NCI-H82 (cell line): ENCODE results near the gene FAR1.
"Not testable (repeated sequence)": the region's sequence is repeated elsewhere in the genome, so short reads cannot be mapped to it uniquely, and the experiment has no call there.

Experiments used
- DNase-seq: peaks from one replicate; lab custom pipeline; 2025; lab: John Stamatoyannopoulos, UW

The FAR1 gene

GRCh38 chr11:13717331-13717730, 48.9 kb downstream of the FAR1 start:
- no peak for DNase-seq

GRCh38 chr11:13718394-13718793, 49.9 kb downstream of the FAR1 start:
- no peak for DNase-seq

- no peak for DNase-seq
These were observed 52.5 kb downstream of the FAR1 start for GRCh38 chr11:13720940-13721339.

GRCh38 chr11:13721760-13722159, 53.3 kb downstream of the FAR1 start:
- DNase-seq = no peak

- DNase-seq = no peak
These were observed 58.0 kb downstream of the FAR1 start for GRCh38 chr11:13726456-13726855.

- no peak for DNase-seq
These were observed 59.6 kb downstream of the FAR1 start for GRCh38 chr11:13728076-13728475.

- DNase-seq = no peak
These were observed 66.1 kb downstream of the FAR1 start for GRCh38 chr11:13734530-13734929.

GRCh38 chr11:13745165-13745564, 76.7 kb downstream of the FAR1 start:
- DNase-seq = no peak

GRCh38 chr11:13753316-13753715, 84.8 kb downstream of the FAR1 start:
- not testable (repeated sequence) for DNase-seq

GRCh38 chr11:13759050-13759449, 90.6 kb downstream of the FAR1 start:
- no peak for DNase-seq

- DNase-seq = no peak
These were observed 91.6 kb downstream of the FAR1 start for GRCh38 chr11:13760115-13760514.

- no peak for DNase-seq
These were observed 92.8 kb downstream of the FAR1 start for GRCh38 chr11:13761250-13761649.

GRCh38 chr11:13761716-13762115, 93.2 kb downstream of the FAR1 start:
- no peak for DNase-seq

GRCh38 chr11:13762718-13763117, 94.2 kb downstream of the FAR1 start:
- no peak for DNase-seq

- no peak for DNase-seq
These were observed 94.9 kb downstream of the FAR1 start for GRCh38 chr11:13763341-13763740.

GRCh38 chr11:13765886-13766285, 97.4 kb downstream of the FAR1 start:
- DNase-seq = peak; percentile 15

GRCh38 chr11:13767471-13767870, 99.0 kb downstream of the FAR1 start:
- DNase-seq = no peak

- DNase-seq = no peak
These were observed 100.7 kb downstream of the FAR1 start for GRCh38 chr11:13769188-13769587.

- DNase-seq = no peak
These were observed 102.7 kb downstream of the FAR1 start for GRCh38 chr11:13771151-13771550.

GRCh38 chr11:13772223-13773046, 104.0 kb downstream of the FAR1 start:
- DNase-seq = peak; percentile 72

- no peak for DNase-seq
These were observed 107.0 kb downstream of the FAR1 start for GRCh38 chr11:13775471-13775870.

- DNase-seq = peak; percentile 6
These were observed 107.8 kb downstream of the FAR1 start for GRCh38 chr11:13776134-13776815.

- no peak for DNase-seq
These were observed 109.0 kb downstream of the FAR1 start for GRCh38 chr11:13777341-13777985.
